GM21381 (cell line): ENCODE measurements around the gene ATXN10.

Experiments
- ATAC-seq: cut with Tn5 transposase; IDR thresholded peaks from one replicate; pipeline ENCODE4 v1.9.1; 2021; ENCODE audit warnings: mild to moderate bottlenecking, moderate library complexity; ENCODE audit not compliant: unreplicated experiment

ATXN10 gene

DNA sequence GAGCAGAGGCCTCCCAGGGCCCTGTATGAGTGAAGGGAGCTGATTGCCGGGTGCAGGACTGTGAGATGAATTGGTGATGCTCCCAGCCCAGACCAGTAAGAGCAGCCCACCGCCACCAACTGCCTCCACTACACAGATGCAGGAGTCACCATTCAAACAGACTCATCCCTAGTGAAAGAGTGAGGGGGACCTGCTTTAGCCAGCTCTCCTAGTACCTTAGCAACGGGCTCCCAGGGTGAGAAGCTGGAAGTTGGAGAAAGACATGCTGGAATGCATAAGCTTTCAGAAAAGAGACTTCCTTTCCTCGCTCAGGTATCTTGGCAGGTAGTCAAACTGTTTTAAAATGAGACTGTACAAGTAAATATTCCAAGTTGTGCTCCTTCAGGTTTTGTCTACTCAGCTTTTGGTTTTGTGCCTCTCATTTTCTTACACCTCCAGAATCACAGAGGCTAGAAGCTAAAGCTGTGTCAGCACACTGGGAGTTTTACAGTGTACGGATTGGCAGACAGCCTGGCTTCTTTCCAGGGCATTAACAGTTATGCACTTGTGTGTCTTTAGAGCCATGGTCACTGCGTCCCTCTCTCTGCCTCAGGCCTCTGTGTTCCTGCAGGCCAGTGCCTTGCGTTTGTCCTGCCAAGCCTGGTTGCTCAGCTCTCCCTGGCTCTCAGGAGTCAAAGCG lies 146.2 kb downstream of the ATXN10 start:
- no peak for ATAC-seq

DNA sequence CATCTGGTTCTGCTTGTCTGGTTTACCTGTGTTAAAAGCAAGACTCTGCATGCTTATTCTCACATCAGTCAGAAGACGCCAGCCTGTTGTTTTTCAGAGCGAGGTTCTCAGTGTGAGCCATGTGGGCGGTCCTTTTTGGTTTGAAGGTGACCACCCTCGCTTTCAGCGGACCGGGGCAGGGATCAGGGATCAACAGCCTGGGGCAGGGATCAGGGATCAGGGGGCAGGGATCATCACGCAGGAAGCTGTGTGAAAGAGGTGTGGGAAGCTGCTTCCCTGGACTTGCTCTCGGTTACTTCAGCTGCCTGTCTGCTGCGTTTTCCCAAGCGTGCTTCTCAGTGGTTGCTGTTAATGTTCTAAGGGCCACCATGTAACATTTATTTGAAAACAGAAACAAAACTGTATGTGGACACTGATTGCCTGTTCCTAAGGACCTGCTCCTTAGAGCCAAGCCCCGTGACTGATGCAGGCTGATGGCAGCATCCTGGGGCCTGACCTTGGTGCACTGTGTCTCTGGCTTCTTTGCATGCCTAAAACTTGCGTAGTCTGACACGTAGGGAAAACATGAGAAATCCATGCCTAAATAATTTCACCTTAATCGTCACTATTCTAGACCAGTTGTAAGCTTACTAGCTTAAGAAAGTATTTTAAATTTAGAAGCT lies 146.9 kb downstream of the ATXN10 start:
- no peak for ATAC-seq

DNA sequence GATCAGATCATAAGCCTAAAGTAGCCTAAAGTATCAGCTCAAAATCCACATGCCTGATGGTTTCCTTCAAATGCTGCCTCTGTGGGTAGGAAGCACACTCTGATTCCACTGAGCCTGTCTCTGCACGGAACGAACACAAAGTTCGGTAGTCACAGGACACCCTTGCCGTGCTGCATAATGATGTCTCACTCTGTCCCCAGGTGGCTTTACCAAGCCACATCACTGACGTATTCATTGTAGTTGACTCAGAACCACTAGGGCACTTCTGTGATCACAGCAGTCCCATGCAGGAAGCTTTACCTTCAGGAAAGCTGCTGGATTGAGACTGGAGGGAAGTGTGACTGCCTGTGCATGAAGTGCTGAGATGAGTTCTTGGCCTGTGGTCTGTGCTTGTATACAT lies 147.7 kb downstream of the ATXN10 start:
- ATAC-seq = no peak

DNA sequence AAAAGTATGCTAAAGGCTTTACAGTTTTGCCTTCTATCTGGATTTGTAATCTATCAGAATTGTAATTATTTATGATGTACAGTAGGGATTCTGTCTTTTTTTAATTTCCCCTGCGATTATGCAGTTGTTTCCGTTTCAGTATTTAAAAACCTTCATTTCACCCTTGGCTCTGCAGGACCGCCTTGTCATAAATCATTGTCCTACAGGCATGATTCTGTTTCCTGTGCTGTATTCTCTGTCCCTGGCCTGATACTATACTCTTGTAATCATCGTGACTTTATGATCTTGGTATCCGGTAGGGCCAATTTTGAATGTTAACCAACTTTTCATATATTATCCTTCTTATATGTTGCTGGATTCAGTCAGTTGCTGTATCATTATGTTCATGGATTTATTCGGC lies 151.7 kb downstream of the ATXN10 start:
- no peak for ATAC-seq

DNA sequence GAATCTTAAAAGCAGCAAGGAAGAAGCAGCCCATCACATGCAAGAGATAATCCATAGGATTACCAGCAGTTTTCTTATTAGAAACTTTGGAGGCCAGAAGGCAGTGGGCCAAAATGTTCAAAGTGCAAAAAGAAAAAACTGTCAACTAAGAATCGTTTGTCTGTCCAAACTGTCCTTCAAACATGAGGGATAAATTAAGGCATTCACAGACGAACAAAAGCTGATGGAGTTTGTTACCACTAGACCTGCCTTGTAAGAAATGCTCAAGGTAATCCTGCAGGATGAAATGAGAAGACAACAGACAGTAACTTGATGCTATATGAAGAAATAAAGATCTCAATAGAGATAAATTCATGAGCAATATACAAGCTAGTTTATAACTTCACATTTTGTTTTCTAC lies 154.9 kb downstream of the ATXN10 start:
- no peak for ATAC-seq

DNA sequence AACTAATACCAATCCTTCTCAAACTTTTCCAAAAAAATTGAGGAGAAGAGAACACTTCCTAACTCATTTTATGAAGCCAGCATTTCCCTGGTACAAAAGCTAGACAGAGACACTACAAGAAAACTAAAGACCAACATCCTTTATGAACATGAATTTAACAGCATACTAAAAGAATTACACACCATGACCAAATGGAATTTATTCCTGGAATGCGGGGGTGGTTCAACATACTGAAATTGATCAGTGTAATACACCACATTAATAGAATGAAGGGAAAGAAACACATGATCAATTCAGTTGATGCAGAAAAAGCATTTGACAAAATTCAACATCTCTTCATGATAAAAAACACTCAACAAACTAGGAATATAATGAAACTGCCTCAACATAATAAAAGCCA lies 157.2 kb downstream of the ATXN10 start:
- ATAC-seq = no peak

DNA sequence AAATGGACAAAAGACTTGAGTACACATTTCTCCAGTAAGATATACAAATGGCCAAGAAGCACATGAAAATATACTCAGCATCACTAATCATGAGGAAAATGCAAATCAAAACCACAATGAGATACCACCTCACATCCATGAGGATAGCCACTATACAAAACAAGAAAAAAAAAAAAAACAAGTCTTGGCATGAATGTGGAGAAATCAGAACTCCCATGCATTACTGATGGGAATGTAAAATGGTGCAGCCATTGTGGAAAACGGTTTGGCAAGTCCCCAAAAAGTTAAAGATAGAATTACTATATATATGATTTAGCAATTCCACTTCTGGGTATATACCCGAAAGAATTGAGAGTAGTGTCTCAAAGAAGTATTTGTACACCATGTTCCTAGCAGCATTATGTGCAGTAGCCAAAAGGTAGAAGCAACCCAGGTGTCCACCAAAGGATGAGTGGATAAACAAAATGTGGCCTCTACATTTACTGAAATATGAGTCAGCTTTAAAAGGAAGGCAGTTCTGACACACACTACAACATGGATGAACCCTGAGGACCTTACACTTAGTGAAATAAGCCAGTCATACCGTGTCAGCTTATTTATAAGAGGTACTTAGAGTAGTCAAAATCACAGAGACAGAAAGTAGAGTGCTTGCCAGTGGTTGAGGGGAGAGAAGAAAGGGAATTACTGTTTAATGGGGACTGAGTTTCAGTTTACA lies 159.1 kb downstream of the ATXN10 start:
- ATAC-seq = no peak

DNA sequence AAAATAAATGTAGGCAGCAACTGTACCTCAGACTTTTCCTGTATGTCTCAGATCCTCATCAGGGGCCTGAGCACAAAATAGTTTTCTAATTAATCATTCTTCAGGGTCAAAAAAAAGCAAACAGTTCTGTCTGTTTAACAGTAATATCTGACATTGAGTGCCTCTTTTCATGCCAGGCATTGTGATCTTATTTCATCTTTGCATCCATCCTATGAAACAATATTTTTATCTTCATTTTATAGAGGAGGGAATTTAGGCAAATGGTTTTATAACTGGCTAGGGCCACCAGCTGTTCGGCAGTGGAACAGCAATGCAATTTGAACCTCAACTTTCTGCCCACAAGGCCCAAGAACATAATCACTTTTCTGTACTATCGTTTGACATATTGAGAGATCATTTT lies 159.8 kb downstream of the ATXN10 start:
- no peak for ATAC-seq

DNA sequence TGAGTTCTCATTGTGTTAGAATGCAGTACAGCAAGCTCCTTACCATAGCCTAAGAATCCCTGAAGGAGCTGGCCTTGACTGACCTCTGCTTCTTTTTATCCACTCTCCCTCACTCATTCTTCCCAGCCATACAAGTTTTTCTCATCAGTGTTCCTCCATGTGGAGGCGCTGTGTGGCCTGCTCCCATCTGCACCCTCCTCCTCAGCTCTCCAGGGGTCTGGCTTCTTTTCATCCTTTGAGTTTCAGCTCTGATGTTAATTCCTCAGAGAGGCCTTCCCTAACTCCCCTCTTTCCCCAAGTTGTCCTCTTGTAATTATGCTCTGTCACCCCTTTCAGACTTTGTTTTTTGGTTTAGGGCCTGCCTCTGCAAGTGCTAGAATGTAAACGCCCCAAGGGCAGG lies 160.5 kb downstream of the ATXN10 start:
- no peak for ATAC-seq

DNA sequence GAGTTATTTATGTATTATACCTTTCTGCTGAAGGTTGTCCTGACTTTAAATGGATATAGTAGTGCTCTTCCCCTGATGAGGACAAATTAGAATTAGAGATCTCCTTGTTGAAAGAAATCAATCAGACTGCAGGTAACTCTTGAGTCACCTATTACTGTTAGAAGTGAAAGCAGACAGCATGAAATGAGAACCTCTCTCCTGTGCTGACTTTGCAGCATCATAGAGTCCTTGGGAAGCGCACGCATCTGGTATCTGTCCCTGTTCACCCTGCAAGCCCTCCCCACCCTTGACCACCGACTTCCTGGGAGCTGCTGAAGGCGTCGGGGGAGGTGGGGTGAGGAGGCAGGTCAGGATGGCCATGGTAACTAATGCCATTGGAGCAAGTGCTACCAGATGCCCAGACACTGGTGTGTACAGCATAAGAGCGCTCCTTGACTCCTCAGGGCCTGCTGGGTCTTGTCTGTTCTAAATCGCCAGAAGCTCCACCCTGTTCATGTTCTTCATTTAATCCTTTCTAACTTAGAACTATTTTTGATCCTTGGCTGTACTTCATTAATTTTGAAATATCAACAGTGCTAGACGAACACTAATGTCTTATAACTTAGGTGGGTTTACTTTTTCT lies 161.4 kb downstream of the ATXN10 start:
- ATAC-seq = no peak

DNA sequence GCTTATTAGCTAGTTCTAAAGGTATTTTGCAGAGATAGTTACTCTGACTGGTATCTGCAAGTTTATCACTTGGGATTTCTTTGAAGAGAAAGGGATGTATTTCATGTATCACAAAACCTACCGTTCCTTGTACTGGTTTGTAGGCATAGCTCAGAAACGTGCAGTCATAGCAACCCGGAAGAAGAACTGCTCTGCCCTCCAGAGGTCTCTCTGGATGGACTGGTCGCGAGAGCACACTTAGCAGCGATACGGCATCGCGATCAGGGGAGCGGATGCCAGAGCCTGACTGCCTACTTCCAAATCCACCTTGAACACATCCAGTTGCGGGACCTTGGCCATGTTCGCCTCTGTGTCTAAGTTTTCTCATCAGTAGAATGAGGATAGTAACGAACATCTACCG lies 162.0 kb downstream of the ATXN10 start:
- no peak for ATAC-seq

DNA sequence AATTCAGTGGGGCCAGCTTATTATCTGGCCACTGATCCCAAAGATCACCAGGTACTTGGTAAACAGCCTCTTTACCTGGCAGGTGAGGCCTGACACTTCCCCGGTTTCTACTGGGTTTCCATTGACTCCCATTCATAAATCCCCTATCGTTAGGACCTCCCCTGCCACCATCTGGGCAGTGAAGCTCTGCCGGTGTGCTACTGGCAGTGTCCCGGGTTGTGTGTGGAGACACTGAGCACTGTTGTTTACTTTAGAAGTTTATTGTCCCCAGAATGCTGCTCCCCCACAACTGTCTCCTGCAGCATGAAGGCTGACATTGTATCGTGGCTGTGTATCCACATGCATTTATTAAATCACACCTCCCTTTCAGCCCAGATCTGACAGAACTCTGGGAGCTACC lies 162.6 kb downstream of the ATXN10 start:
- ATAC-seq = no peak

DNA sequence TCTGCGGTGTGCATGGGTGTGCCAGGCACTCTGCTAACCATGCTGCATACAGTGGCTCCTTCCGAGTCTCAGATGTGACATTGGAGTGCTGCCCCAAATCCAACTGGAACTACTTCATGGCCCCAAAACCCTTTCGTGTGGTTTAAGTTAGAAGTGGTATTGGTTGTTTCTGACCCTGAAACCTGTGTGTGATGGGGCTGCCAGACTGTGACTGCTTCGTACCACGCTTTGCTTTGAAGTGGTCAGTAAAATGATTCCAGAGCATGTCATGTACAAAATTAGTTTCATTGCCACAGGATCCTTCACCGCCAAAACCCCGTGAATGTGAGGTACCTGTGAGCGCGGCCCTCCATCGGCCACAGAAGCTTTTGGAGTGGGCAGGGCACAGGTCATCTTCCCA lies 163.2 kb downstream of the ATXN10 start:
- ATAC-seq = no peak

DNA sequence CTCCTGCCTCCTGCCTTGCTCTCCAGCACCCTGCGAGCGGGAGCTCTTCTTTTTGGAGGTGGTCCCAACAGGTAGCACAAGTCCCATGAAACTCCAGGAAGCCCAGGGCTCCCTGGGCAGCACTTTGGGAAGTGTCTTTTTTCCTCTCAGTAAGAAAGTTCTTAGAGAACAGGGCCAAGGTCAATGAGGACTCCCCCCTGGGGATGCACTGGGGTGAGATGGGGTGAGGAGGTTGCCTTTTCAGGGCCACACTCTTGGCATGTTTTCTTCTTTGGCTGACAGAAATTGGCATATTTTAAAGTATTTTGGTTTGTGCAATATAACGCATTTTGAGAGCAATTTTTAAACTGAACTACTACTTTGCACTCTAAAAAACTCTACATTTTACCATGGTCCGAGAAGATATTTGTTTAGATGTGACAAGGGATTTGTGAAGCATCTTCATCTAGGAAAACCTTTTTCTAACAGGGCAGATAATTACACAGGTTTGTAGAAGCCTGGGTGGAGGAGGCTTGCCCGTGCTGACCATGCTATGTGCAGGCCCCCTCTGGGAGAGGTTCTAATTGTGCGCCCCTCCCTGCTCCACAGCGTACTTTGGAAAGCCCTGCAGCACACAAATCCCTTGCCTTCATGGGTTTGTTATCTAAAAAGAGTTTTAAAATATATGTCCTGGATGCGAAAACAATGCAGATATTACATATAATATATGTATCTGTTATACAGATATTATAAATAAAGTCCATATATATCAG lies 165.0 kb downstream of the ATXN10 start:
- ATAC-seq = no peak

DNA sequence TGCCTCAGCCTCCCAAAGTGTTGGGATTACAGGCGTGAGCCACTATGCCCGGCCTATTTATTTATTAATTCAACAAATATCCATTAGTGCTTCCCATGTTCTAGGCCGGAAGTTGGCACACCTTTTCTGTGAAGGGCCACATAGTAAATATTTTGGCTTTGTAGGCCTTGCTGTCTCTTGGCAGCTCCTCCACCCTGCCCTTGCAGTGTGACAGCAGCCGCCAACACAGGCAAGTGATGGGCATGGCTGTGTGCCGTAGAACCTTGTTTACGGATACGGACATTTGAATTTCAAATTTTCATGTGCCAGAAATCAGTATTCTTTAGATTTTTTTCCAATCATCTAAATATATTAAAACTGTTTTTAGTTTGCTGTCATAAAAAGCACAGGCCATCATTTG lies 165.9 kb downstream of the ATXN10 start:
- ATAC-seq = no peak

DNA sequence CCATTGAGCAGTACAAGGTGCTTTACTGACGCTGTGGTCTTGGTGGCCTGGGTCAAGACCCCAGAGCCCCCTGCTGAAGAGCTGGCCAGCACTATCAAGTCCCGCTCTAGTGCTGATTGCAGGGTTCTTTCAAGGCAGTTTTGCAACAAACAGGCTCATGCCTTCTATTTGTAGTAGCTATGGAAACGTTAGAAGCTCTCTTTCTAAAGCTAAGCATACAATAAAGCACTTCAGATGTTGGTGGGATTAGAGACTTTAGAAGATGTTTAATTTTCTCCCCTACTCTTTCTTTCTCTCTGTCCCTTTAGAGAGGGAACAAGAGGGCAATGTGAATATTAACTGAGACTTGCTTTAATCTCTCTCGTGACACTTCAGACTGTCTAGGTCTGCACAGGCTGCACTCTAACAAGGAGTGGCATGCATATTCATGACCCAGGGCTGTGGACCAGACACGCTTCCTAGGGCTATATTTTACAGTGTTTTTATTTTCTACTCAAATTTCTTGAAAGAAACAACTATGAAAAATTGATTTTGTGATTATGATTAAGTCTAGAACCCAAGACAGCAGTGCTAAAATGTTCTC lies 166.8 kb downstream of the ATXN10 start:
- ATAC-seq = no peak

DNA sequence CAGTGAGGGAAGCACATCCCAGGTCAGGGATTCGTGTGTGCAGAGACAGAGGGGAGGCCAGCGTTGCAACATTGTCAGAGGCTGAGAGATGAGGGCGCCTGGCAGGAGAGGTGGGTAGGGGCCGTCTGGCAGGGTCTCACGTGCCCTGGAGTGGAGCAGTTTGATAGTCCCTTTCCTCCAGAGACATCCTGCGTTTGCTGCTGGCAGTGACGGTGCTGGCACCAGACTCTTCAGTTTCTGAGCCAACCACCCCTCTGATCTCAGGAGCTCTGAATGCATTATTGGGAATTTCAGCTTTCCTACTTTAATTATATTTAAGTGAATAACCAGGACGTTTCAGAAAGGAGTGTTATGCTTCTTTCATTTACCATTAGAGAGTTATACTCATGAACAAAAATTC lies 168.8 kb downstream of the ATXN10 start:
- no peak for ATAC-seq

DNA sequence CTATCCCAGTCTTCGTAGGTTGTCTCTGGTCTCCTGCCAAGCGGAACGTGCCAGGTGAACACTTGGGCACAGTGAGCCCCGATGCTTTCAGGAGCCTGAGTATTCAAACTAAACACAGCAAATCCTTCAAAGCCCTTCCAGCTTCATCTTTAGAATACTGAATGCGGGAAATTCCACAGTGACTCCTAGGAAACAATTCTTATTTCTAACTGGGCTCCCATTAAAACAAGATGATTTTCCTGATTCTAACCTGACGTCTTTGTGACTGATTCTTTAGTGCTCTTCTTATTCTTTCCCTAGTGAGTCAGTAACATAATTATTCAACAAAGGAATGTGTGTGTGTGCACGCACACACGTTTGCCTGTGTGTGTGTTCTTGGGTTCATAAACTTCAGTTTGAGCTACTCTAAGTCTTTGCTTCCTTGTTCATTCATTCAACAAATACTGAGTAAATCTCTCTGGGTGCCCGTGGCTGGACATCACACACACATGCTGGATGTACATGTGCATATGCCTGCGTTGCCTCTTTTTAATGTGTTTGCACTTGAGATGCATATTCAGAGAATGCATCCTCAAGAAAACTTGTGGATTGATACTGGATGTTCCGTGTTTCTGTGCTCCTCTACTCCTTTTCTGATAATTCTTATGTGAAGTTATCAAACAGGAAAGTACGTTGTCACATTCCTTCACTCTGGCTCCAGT lies 170.8 kb downstream of the ATXN10 start:
- no peak for ATAC-seq

DNA sequence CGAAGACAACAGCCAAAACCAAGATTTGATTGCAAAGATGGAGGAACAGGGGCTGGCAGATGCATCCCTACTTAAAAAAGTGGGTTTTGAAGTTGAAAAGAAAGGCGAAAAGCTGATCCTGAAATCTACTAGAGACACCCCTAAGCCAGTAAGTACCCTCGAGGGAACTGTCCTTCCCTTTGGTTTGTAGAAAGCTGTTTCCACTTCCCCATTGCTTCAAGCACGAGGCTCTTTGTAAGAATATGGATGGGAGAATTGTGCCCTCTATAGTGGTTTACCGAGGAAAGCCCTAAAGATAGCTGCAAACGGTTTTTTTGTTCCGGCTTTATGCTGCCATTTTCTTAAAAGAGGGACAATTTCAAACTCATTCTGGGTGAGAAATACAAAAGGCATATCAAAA lies 171.4 kb downstream of the ATXN10 start:
- no peak for ATAC-seq

DNA sequence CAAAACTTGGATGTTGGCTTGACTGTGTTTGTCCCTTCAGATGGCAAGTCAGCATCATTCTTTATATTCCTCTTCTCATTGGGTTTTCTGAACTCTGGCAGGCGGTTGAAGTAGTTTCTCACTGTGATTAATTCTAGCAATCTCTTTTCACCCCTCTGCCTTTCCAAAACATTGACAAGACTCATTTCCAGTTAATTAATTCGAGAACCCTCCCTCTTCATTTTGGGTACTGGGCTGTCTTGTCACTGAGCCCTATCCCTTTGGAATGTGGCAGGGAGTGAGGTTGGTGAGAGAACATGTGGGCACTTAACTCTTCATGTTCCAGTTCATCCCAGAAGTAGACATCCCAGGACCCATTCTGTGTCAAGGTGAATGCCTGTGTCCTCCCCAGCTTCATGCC lies 172.4 kb downstream of the ATXN10 start:
- ATAC-seq = no peak
